ENCODE results near the gene PLEKHD1. TPM values are rescaled to one million over a fixed set of nuclear protein-coding genes. Genes with fewer than 3 reads are reported as not detected.

Gene PLEKHD1
- total RNA-seq, 1 experiment from 2014 or later, result 1.2 TPM

GRCh38 chr14:69506241-69506595 is 21.7 kb downstream of the PLEKHD1 start:
- Histone ChIP-seq H3K4me1 (ENCODE audit: control insufficient read depth in 1 of 2, insufficient read depth in 2 of 2, low read length in 2 of 2) (peaks cover 8 to 20% of the 10 kb centered on the region in 2 experiments), H3K4me2 (ENCODE audit: low read length) (peak overlapping the region; percentile 60), H4K20me1 (ENCODE audit: insufficient read depth) (no peaks in the 10 kb centered on the region), H3K4me3 (replicated peaks in 1 of 2; ENCODE audit: low read depth in 1 of 2, low read length in 2 of 2) (0 out of 4 replicates have a peak overlapping the region, but pooled peaks of 1 of the 2 experiments have one; percentile 12), H3K79me2 (ENCODE audit: insufficient read depth, low read length) (no peaks in the 10 kb centered on the region), H3K9me3 (ENCODE audit: control insufficient read depth in 1 of 2, insufficient read depth in 1 of 2, low read depth in 1 of 2, low read length in 2 of 2) (no peaks in the 10 kb centered on the region), H3K36me3 (ENCODE audit: control insufficient read depth in 1 of 2, insufficient read depth in 2 of 2, low read length in 2 of 2) (no peaks in the 10 kb centered on the region), H2AFZ (ENCODE audit: low read depth, low read length, poor library complexity, severe bottlenecking) (no peak overlapping the region), H3K27me3 (ENCODE audit: insufficient read depth, low read length) (no peaks in the 10 kb centered on the region), H3K9ac (ENCODE audit: low read length) (peak overlapping the region; percentile 2; the same call in 1 of the 2 replicates), H3K9me2 (ENCODE audit: insufficient read depth) (no peaks in the 10 kb centered on the region), H3K27ac (ENCODE audit: low read depth, low read length) (no peak overlapping the region)
- TF ChIP-seq JUND (IDR thresholded peaks at IDR 0.05), result no peak; the same call in 1 of the 2 replicates
- TF ChIP-seq REST (IDR thresholded peaks at IDR 0.05; ENCODE audit: low read depth), result no peak
- no peak; the same call in 1 of the 2 replicates for TF ChIP-seq FOSL1 (IDR thresholded peaks at IDR 0.05; ENCODE audit: low read depth)
- TF ChIP-seq MAX (IDR thresholded peaks at IDR 0.05), result 0 out of 2 replicates have a peak, but pooled peaks have one; percentile 2
- TF ChIP-seq SP1 (IDR thresholded peaks at IDR 0.05; ENCODE audit: low read depth), result peak; percentile 10; the same call in 1 of the 2 replicates
- DNase-seq (ENCODE audit: low read depth, low spot score) (no peak), ATAC-seq (peak; percentile 7; the same call in 1 of the 2 replicates)
- RAD21 ChIA-PET (ENCODE audit: low non-redundant PET in 1 of 2, low total read pairs in 2 of 2, uncharacterized antibody in 2 of 2, unreplicated experiment in 2 of 2), result no interaction called here
- POLR2A ChIA-PET, result no interaction called here
- CTCF ChIA-PET, result interaction anchor here (0.7 to 1.5 kb wide), 2 partner anchors 30 to 31 kb away, joined by 3 to 5 read pairs; no protein-coding TSS in a partner anchor
- BruUV-seq (replicated peaks), result no TSS peak
- intact Hi-C loops (cut with micrococcal nuclease), result no loop called here

All from HCT116 (cell line).